ENCODE results near the gene ANXA4.
"Not testable (repeated sequence)": the region's sequence is repeated elsewhere in the genome, so short reads cannot be mapped to it uniquely, and the experiment has no call there.

- not testable (repeated sequence) for TF ChIP-seq POLR2A (IDR thresholded peaks at IDR 0.05; ENCODE audit: insufficient read depth in 1 of 2, low read depth in 2 of 2, low read length in 2 of 2); CTCF (CRISPR knock-in tag; IDR thresholded peaks at IDR 0.05); SALL1 (CRISPR knock-in tag; IDR thresholded peaks at IDR 0.05); NR2C2 (CRISPR knock-in tag; IDR thresholded peaks at IDR 0.05; ENCODE audit: borderline replicate concordance); MXI1 (IDR thresholded peaks at IDR 0.05; ENCODE audit: borderline replicate concordance, low read depth, low read length); ZNF780A (CRISPR knock-in tag; IDR thresholded peaks at IDR 0.05); KDM5A (IDR thresholded peaks at IDR 0.05; ENCODE audit: borderline replicate concordance, low read length); ZNF615 (CRISPR knock-in tag; IDR thresholded peaks at IDR 0.05; ENCODE audit: borderline replicate concordance); AKNA (CRISPR knock-in tag; IDR thresholded peaks at IDR 0.05; ENCODE audit: borderline replicate concordance)
Observed at GRCh38 chr2:69763831-69764230, 21.9 kb downstream of the ANXA4 start.

Measured in HepG2 (cell line).